ENCODE results near the gene STXBP3. TPM values are rescaled to one million over a fixed set of nuclear protein-coding genes. Genes with fewer than 3 reads are reported as not detected.

Gene STXBP3
- total RNA-seq, 1 experiment from 2014 or later: 34.1 TPM

DNA sequence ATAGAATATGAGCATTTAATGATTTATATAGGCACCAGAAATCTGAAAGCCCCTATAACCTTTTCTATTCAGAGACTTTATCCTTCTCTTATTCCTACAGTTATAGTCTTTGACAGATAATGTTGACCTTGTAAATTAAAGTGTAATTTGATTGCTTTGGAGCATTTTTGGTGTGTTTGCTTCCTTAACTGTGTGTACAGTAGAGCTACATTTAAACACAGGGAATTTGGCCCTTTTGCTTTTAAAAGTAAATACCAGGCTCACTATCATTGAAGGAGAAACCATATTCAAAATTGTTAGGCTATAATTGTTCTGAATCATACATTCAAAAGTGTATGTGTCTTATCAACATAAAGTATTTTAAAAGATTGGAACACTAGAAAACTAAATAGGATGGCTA, 33.0 kb downstream of the STXBP3 start:
- Histone ChIP-seq H2BK15ac (ENCODE audit: low read depth, low read length) (no peak overlapping the region), H2BK12ac (ENCODE audit: insufficient read length, low read depth, low read length) (no peak overlapping the region), H4K91ac (ENCODE audit: insufficient read length, low read depth, low read length) (no peak overlapping the region), H4K20me1 (ENCODE audit: control insufficient read depth, insufficient read depth, insufficient read length) (no peaks in the 10 kb centered on the region), H3K23me2 (ENCODE audit: insufficient read length, low read depth, low read length, poor library complexity, severe bottlenecking) (no peaks in the 10 kb centered on the region), H3T11ph (ENCODE audit: low read length) (no peak overlapping the region), H3K4me1 (ENCODE audit: insufficient read depth, low read length) (no peaks in the 10 kb centered on the region), H3K18ac (ENCODE audit: insufficient read length, low read depth, low read length) (no peak overlapping the region), H3K9ac (ENCODE audit: extremely low read depth, insufficient read length, low read length) (no peak overlapping the region), H3K9me3 (ENCODE audit: control insufficient read depth, low read depth, low read length) (peaks cover 4% of the 10 kb centered on the region), H2AFZ (ENCODE audit: low read length) (no peak overlapping the region), H4K5ac (ENCODE audit: insufficient read length, low read depth, low read length) (no peak overlapping the region), H3K27ac (ENCODE audit: insufficient read length, low read depth, low read length) (no peak overlapping the region), H4K8ac (replicated peaks; ENCODE audit: insufficient read length, low read depth, low read length) (no peak overlapping the region), H3K79me1 (ENCODE audit: insufficient read depth, low read depth, low read length, poor library complexity, severe bottlenecking) (no peaks in the 10 kb centered on the region), H2BK5ac (ENCODE audit: insufficient read length, low read length) (no peak overlapping the region), H3K79me2 (ENCODE audit: insufficient read depth, low read length) (no peaks in the 10 kb centered on the region), H3K23ac (ENCODE audit: insufficient read length, low read depth, low read length) (no peak overlapping the region), H2BK120ac (ENCODE audit: low read depth, low read length, poor library complexity, severe bottlenecking) (no peak overlapping the region), H3K27me3 (ENCODE audit: insufficient read depth, low read length) (no peaks in the 10 kb centered on the region), H3K4me2 (ENCODE audit: insufficient read depth, insufficient read length, low read length) (no peak overlapping the region), H3K4ac (ENCODE audit: low read depth, low read length) (no peak overlapping the region), H3K14ac (ENCODE audit: insufficient read depth, low read length) (no peak overlapping the region), H3K56ac (ENCODE audit: insufficient read length, low read depth, low read length) (no peak overlapping the region), H2AK5ac (ENCODE audit: insufficient read length, low read length) (no peak overlapping the region), H2BK20ac (ENCODE audit: low read depth, low read length, poor library complexity, severe bottlenecking) (no peak overlapping the region)
- Mint-ChIP-seq H3K27ac (no peak overlapping the region), H3K27me3 (ENCODE audit: low read depth) (no peaks in the 10 kb centered on the region), H3K4me3 (no peak overlapping the region), H3K4me1 (peaks cover 0 to 4% of the 10 kb centered on the region in 2 experiments; a peak in 3 of 4 replicates), H3K9me3 (peaks cover 13 to 14% of the 10 kb centered on the region in 2 experiments), H3K36me3 (ENCODE audit: insufficient read depth in 1 of 3, low read depth in 3 of 3) (peaks cover 37 to 58% (median 52%) of the 10 kb centered on the region in 3 experiments)
- DNase-seq: no peak
- TF ChIP-seq, protein P1, sequence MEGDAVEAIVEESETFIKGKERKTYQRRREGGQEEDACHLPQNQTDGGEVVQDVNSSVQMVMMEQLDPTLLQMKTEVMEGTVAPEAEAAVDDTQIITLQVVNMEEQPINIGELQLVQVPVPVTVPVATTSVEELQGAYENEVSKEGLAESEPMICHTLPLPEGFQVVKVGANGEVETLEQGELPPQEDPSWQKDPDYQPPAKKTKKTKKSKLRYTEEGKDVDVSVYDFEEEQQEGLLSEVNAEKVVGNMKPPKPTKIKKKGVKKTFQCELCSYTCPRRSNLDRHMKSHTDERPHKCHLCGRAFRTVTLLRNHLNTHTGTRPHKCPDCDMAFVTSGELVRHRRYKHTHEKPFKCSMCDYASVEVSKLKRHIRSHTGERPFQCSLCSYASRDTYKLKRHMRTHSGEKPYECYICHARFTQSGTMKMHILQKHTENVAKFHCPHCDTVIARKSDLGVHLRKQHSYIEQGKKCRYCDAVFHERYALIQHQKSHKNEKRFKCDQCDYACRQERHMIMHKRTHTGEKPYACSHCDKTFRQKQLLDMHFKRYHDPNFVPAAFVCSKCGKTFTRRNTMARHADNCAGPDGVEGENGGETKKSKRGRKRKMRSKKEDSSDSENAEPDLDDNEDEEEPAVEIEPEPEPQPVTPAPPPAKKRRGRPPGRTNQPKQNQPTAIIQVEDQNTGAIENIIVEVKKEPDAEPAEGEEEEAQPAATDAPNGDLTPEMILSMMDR (conservative IDR thresholded peaks at IDR 0.05): no peak
